Measurements from ENCODE around the gene SH2D4B. TPM values are rescaled to one million over a fixed set of nuclear protein-coding genes. Genes with fewer than 3 reads are reported as not detected.
"Not testable (repeated sequence)": the region's sequence is repeated elsewhere in the genome, so short reads cannot be mapped to it uniquely, and the experiment has no call there.

Gene SH2D4B
- total and polyA plus RNA-seq, 10 of the 15 experiments (the other 5 are each of a cell fraction or from before 2014, with no cell fraction given): 0.04 to 0.21 (median 0.13) TPM; not detected in 5

DNA sequence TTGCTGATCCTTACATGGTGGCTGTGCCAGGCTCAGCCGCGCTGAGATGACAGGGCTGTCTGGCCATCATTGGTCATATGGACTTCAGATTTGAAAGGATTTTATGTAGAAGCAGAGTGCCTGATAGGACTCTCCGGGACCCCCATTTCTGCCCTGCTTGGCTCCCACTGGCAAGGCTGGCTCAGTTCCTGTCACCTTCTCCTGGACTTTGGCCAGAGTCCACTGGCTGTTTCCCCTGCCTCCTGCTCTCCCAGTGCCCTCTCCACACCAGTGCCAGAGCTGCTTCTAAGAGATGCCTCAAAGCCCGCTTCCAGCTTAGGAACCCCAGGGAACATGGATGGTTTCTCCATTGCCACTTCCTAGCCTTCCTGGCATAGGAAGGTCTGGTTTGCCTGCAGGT is 5.1 kb upstream of the SH2D4B start:
- intact Hi-C loops (cut with micrococcal nuclease; ENCODE audit: unreplicated experiment) (no loop called here), in situ Hi-C loops (cut with MboI) (no loop called here)
- ChIA-PET CTCF (interaction anchor here (0.9 to 1.0 kb wide), 2 partner anchors 27 to 99 kb away, joined by 3 read pairs; no protein-coding TSS in a partner anchor), POLR2A (no interaction called here), SMC1A (ENCODE audit: uncharacterized antibody, unreplicated experiment) (no interaction called here), RAD21 (ENCODE audit: unreplicated experiment) (no interaction called here)
- H3K36me3 ChIP-seq (ENCODE audit: control insufficient read depth in 2 of 2, insufficient read depth in 2 of 2, low read length in 1 of 2): no peaks in the 10 kb centered on the region
- no peak overlapping the region for H3K27ac ChIP-seq (ENCODE audit: control insufficient read depth, insufficient read depth)
- no peaks in the 10 kb centered on the region; a peak in 1 of 4 replicates for H3K27me3 ChIP-seq (replicated peaks in 1 of 2; ENCODE audit: control insufficient read depth in 2 of 2, insufficient read depth in 2 of 2, low read length in 1 of 2)
- no peak for ATAC-seq
- FAIRE-seq: no peak
- no peaks in the 10 kb centered on the region for H3K9me3 ChIP-seq (replicated peaks; ENCODE audit: control insufficient read depth, insufficient read depth, low read length)
- peaks cover 4% of the 10 kb centered on the region; the same call in 1 of the 2 replicates for H3K4me1 ChIP-seq (ENCODE audit: control insufficient read depth, insufficient read depth, low read length)
- H3K9ac ChIP-seq (ENCODE audit: control insufficient read depth, insufficient read depth, low read length): no peak overlapping the region
- no peak overlapping the region for H3K4me3 ChIP-seq
- no peak for TF ChIP-seq EZH2 (IDR thresholded peaks at IDR 0.05; ENCODE audit: borderline replicate concordance, control insufficient read depth, low read depth, low read length)
- no peak for TF ChIP-seq STAT1 (conservative IDR thresholded peaks at IDR 0.05)
- TF ChIP-seq, protein P1, sequence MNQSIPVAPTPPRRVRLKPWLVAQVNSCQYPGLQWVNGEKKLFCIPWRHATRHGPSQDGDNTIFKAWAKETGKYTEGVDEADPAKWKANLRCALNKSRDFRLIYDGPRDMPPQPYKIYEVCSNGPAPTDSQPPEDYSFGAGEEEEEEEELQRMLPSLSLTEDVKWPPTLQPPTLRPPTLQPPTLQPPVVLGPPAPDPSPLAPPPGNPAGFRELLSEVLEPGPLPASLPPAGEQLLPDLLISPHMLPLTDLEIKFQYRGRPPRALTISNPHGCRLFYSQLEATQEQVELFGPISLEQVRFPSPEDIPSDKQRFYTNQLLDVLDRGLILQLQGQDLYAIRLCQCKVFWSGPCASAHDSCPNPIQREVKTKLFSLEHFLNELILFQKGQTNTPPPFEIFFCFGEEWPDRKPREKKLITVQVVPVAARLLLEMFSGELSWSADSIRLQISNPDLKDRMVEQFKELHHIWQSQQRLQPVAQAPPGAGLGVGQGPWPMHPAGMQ (IDR thresholded peaks at IDR 0.05; ENCODE audit: borderline replicate concordance): no peak
- no peak for TF ChIP-seq MTA3 (IDR thresholded peaks at IDR 0.05; ENCODE audit: borderline replicate concordance, low read length)
- no peak for TF ChIP-seq HDGF (IDR thresholded peaks at IDR 0.05)
- TF ChIP-seq E4F1 (IDR thresholded peaks at IDR 0.05; ENCODE audit: borderline replicate concordance, partially characterized antibody): no peak
- H2AFZ ChIP-seq (ENCODE audit: control insufficient read depth, low read depth, low read length): no peak overlapping the region
- H3K4me2 ChIP-seq (ENCODE audit: control insufficient read depth, insufficient read depth): no peak overlapping the region
- no peaks in the 10 kb centered on the region; the same call in 1 of the 2 replicates for H3K79me2 ChIP-seq (ENCODE audit: control insufficient read depth, insufficient read depth, low read length)
- 96% methylated on average over 4 of the region's 4 CpGs for WGBS (ENCODE audit: insufficient coverage, insufficient replicate concordance, low lambda C conversion rate, missing lambda C conversion rate)
- no TSS peak for BruUV-seq (replicated peaks)
- DNase-seq (ENCODE audit: low read depth, low spot score): no peak
- H4K20me1 ChIP-seq (ENCODE audit: control insufficient read depth, insufficient read depth): no peaks in the 10 kb centered on the region

DNA sequence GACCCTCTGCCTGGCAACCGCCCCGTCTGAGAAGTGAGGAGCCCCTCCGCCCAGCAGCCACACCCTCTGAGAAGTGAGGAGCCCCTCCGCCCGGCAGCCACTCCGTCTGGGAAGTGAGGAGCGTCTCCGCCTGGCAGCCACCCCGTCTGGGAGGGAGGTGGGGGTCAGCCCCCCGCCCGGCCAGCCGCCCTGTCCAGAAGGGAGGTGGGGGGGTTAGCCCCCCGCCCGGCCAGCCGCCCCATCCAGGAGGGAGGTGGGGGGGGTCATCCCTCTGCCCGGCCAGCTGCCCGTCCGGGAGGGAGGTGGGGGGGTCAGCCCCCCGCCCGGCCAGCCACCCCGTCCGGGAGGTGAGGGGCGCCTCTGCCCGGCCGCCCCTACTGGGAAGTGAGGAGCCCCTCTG is 3.6 kb upstream of the SH2D4B start:
- H3K4me2 ChIP-seq (ENCODE audit: control insufficient read depth, insufficient read depth); FAIRE-seq; H4K20me1 ChIP-seq (ENCODE audit: control insufficient read depth, insufficient read depth); intact Hi-C loops (cut with micrococcal nuclease; ENCODE audit: unreplicated experiment); H3K9ac ChIP-seq (ENCODE audit: control insufficient read depth, insufficient read depth, low read length); BruUV-seq (replicated peaks); H3K79me2 ChIP-seq (ENCODE audit: control insufficient read depth, insufficient read depth, low read length); H2AFZ ChIP-seq (ENCODE audit: control insufficient read depth, low read depth, low read length); CTCF ChIA-PET; in situ Hi-C loops (cut with MboI); H3K4me1 ChIP-seq (ENCODE audit: control insufficient read depth, insufficient read depth, low read length); H3K9me3 ChIP-seq (replicated peaks; ENCODE audit: control insufficient read depth, insufficient read depth, low read length); H3K36me3 ChIP-seq (ENCODE audit: control insufficient read depth in 2 of 2, insufficient read depth in 2 of 2, low read length in 1 of 2); POLR2A ChIA-PET; RAD21 ChIA-PET (ENCODE audit: unreplicated experiment); DNase-seq (ENCODE audit: low read depth, low spot score); H3K27me3 ChIP-seq (replicated peaks in 1 of 2; ENCODE audit: control insufficient read depth in 2 of 2, insufficient read depth in 2 of 2, low read length in 1 of 2); H3K4me3 ChIP-seq; H3K27ac ChIP-seq (ENCODE audit: control insufficient read depth, insufficient read depth); ATAC-seq; SMC1A ChIA-PET (ENCODE audit: uncharacterized antibody, unreplicated experiment): not testable (repeated sequence)
- WGBS (ENCODE audit: insufficient coverage, insufficient replicate concordance, low lambda C conversion rate, missing lambda C conversion rate): 100% methylated on average over 8 of the region's 25 CpGs

- H3K9me3 ChIP-seq (replicated peaks; ENCODE audit: control insufficient read depth, insufficient read depth, low read length); RAD21 ChIA-PET (ENCODE audit: unreplicated experiment); H3K27me3 ChIP-seq (replicated peaks in 1 of 2; ENCODE audit: control insufficient read depth in 2 of 2, insufficient read depth in 2 of 2, low read length in 1 of 2); H3K79me2 ChIP-seq (ENCODE audit: control insufficient read depth, insufficient read depth, low read length); H3K36me3 ChIP-seq (ENCODE audit: control insufficient read depth in 2 of 2, insufficient read depth in 2 of 2, low read length in 1 of 2); H3K4me2 ChIP-seq (ENCODE audit: control insufficient read depth, insufficient read depth); BruUV-seq (replicated peaks); H4K20me1 ChIP-seq (ENCODE audit: control insufficient read depth, insufficient read depth); H2AFZ ChIP-seq (ENCODE audit: control insufficient read depth, low read depth, low read length); intact Hi-C loops (cut with micrococcal nuclease; ENCODE audit: unreplicated experiment); FAIRE-seq; H3K9ac ChIP-seq (ENCODE audit: control insufficient read depth, insufficient read depth, low read length); DNase-seq (ENCODE audit: low read depth, low spot score); POLR2A ChIA-PET; SMC1A ChIA-PET (ENCODE audit: uncharacterized antibody, unreplicated experiment); CTCF ChIA-PET; H3K4me3 ChIP-seq; ATAC-seq; H3K27ac ChIP-seq (ENCODE audit: control insufficient read depth, insufficient read depth); H3K4me1 ChIP-seq (ENCODE audit: control insufficient read depth, insufficient read depth, low read length); in situ Hi-C loops (cut with MboI): not testable (repeated sequence)
- no CpG with 5 or more reads among the region's 30 CpGs for WGBS (ENCODE audit: insufficient coverage, insufficient replicate concordance, low lambda C conversion rate, missing lambda C conversion rate)
Observed at GRCh38 chr10:80534646-80535045, 3.1 kb upstream of the SH2D4B start.
